ENCODE measurements around the gene MCM3.

Gene MCM3

GRCh38 chr6:52301326-52301725 lies 16.8 kb upstream of the MCM3 start:
- DNase-seq = no peak

DNA sequence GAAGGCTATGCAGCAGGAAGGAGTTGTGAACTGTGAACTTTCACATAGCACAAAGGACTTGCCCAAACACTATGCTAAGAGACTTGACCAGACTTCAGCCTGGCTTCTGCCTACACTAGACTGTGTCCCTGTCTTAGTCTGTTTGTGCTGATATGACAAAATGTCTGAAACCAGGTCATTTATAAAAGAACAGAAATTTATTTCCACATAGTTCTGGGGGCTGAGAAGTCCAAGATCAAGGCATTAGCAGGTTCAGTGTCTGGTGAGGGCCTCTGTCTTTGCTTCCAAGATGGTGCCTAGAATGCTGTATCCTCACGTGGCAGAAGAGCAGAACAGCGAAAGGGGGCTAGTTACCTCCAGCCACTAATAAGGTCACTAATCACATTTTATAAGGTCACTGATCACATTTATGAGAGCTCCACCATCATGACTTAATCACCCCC lies 16.0 kb upstream of the MCM3 start:
- no peak for DNase-seq

DNA sequence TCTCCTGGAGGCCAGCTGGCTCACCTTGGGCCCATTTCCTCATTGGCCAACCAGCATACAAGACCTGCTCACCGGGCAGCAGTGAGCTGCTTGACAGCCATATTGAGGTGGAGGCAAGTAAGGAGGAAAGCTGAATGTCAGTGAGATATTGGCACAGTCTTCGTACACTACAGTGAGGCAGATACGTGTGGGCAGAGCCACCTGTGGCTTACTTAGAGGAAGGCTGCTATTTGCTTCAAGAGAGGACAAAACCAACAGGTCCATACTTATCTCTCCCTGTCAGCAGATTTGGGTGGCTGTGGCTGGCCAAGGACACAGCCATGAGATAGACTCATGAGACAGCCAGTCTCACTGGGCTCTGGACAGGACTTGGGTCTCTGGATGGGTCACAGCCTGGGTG lies 15.1 kb upstream of the MCM3 start:
- no peak for DNase-seq

GRCh38 chr6:52297433-52297832 lies 12.9 kb upstream of the MCM3 start:
- DNase-seq = no peak

DNA sequence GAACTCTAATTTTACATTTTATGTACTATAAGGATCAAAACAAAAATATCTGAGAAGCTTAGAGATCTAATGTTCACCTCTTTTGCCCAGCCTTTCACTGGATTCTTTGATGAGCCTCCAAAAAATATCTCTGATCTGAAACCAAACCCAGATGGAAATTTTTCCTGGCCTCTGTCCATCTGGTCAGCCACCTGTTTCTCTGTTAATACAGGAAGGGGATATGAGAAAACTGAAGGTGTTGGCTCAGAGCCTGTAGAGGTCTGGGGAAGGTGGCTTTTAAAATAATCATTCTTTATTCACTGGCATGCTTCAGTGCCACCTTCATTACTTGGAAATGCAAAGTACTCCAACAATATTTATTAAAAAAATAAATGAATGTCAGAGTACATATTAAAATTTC lies 8.5 kb upstream of the MCM3 start:
- no peak for DNase-seq

GRCh38 chr6:52288841-52289240 lies 4.3 kb upstream of the MCM3 start:
- DNase-seq = no peak

GRCh38 chr6:52288216-52288615 lies 3.7 kb upstream of the MCM3 start:
- no peak for DNase-seq

- peak; percentile 50 for DNase-seq
Measured at GRCh38 chr6:52286798-52287432, 2.4 kb upstream of the MCM3 start.

DNA sequence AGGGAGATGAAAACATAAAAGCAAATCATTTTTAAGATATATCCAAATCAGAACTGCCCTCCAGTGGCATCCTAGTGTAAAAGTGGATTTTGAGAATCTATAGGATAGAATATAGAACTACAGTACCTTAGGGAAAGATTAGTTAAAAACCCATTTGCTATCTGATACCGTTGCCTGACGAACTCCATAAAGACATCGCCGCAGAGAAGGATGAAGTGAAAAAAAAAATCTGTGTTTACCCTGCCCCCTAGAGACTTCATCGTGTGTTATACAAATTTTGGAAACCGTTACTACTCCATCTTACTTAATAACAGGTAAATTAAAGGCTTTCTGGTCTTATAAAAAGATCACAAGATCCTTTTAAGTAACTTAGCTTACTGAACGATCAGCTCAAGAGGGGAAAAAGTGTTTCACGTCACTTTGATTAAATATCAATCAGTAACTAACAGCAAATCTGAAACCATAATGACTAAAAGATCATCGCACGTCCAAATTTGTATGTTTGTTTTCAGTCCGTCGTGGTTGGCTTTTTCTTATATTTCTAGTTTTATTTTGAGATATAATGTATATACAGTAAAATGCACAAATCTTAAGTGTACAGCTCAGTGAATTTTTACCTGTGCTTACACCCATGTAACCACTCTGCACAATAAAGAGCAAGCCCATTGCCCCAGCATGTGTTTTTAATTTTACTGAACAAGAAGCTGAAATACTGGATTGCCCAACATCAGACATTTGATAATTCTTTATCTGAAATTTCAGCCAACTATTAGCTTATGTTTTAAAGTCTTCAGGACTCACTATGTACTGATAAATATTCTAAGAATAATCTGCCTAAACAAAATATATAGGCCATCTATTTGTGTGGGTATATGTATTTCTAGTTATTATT lies 881 bp upstream of the MCM3 start:
- DNase-seq = no peak

GRCh38 chr6:52284131-52284459 lies 447 bp downstream of the MCM3 start:
- DNase-seq = no peak

GRCh38 chr6:52283111-52283510 lies 1.4 kb downstream of the MCM3 start:
- DNase-seq = no peak

GRCh38 chr6:52276130-52276529 lies 8.4 kb downstream of the MCM3 start:
- DNase-seq = no peak

DNA sequence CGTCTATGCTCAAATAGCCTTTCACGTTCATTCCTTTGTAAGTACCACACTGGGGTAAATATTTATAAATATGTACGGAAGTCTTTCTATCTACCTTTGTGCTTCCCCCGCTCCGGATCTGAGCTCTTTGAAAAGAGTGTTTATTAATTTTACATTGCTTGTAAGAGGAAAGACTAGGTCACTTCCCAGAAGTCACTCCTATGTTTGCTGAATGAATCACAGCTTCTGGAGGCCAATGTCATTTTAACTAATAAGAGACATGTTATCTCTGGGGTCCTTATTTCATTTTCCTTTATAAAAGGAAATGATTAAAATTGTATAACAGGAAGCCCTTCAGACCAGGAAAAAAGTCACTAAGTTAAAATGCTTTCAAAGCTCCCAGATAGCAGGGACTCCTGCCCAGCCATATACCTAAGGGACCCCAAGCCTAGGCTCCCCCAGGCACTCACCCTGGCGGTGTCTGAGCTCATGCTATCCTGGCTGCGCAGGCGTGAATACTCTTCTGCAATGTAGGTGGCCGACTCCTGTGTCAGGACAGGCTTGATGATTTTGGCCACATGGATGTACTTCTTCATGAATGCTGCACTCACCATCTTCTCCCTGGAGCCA lies 12.6 kb downstream of the MCM3 start:
- DNase-seq = no peak

DNA sequence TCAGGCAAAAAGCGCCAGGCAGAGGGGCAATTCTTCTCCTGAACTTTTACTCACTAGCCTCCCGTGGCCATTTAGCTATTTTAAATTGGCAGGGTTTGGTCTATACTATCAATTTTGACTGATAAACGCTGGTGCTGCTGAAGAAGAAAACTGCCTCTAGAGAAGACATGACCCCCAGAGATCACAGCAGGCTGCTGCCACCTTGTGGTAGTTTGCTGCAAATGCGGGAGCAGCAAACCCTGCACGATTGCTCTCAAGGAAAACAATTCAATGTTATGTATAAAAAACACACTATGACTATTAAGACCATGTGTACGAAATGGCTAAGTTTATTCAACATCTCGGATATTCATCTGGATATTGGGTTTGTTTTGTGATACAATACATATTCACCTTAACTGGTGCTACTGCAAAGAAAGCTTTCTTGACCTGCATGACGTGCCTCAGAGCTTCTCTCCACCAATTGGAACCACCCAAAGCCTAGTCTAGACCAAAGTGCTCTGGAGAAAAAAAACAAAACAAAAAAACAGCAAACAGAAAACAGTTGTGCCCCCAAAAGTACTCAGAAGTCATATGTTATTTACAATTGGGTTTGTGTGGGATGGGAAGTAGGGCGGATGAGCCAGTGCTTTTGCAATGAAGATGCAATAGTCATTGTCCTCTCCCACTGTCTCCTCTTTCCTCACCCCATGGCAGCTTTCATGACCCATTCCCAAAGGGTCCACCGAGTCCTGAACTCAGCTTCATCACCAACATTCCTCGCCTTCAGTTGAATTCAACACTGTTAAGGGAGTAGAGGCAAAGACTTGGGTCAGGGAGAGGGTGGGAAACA lies 20.6 kb downstream of the MCM3 start:
- peak; percentile 43 for DNase-seq

DNA sequence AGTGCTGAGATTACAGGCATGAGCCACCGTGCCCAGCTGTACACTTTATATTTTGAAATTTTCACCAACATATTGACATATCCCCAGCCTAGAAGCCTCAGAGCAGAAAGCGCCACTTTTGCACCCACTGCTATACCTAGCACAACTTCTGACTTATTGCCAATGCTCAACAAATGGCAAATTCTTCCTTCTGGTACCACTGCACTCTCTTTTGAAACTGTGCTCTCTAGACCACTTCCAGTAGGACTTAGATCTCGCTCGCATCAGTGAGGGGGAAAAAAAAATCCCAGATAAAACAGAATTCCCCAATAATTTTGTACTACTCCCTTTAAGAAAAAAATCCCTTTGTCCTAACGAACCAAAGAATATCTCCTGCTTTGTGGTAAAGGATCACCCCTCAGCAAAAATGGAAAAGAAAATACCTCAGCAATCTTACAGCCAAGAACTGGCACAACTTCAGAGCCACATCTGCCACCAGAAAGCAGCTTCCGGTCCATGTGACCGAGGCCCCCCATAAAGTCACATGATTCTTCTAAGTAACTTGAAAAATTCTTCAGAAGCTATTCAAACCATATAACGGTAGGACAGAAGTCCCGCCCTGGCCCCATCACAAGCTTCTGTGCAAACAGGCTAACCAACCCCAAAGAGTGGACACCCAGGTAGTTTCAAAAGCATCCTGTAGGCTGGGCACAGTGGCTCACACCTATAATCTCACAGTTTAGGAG lies 21.8 kb downstream of the MCM3 start:
- DNase-seq = no peak

GRCh38 chr6:52261229-52261628 lies 23.3 kb downstream of the MCM3 start:
- no peak for DNase-seq

DNA sequence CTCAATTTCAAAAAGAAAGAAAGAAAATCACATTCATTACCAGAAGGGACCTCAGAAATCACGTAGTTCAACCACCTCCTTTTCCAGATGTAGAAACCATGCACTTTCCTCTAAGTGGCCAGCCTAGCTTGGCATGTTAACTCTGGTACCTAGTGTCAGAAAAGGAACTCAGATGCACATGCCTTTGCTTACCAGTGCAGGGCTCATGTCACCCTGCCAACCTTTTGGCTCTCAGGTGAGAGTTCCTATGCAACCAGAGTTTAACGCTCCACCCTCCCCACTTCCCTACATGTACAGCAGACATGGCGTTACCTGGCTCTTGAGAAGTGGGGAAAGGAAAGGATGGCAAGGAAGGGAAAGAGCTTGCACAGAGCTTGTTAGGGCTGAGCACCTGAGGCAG lies 23.9 kb downstream of the MCM3 start:
- DNase-seq = no peak

GRCh38 chr6:52255434-52255833 lies 29.1 kb downstream of the MCM3 start:
- DNase-seq = no peak

- no peak for DNase-seq
Measured at GRCh38 chr6:52254731-52255378, 29.7 kb downstream of the MCM3 start.

DNA sequence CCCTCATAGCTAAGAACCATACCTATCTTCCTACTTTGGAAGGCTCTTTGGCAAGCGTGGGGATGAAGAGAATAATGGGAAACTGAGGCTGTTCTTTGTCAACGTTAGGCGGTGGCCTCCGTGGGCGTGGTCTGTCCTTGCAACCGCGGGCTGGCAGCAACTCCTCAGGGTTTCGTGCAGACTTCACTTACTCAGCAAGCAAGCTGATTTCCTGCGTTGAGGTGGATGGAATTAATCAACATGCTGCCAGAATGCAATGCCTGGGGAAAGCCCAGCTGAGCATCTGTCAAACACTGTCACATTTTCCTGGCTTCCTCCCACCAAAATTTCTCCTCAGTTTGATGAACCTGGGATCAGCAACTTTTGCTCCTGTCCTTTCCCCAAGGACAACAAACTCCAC lies 31.0 kb downstream of the MCM3 start:
- DNase-seq = no peak

GRCh38 chr6:52251113-52251512 lies 33.4 kb downstream of the MCM3 start:
- no peak for DNase-seq

GRCh38 chr6:52249078-52249477 lies 35.5 kb downstream of the MCM3 start:
- DNase-seq = no peak
